ENCODE measurements around the gene MYRIP.
"Not testable (repeated sequence)": the region's sequence is repeated elsewhere in the genome, so short reads cannot be mapped to it uniquely, and the experiment has no call there.

The MYRIP gene

DNA sequence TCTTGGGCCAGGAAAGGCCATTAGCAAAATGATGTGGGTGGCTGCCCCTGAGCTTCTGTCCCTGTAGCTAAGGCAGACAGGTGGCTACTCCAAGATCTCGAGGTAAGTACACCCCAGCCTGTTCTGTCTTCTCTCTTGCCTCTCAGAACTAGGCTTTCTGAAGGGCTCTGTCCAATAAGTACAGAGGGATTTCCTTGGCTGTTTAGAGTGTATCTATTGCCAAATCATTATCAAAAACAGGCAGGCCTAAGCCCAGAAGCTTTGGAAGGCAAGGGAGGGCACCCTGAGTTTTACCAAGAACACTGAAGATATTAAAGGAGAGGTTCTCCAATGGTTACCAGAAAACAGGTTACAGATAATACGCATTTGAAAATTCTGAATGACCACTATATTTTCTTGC lies 156.6 kb downstream of the MYRIP start:
- no peak for DNase-seq (ENCODE audit: low read depth, low spot score)

DNA sequence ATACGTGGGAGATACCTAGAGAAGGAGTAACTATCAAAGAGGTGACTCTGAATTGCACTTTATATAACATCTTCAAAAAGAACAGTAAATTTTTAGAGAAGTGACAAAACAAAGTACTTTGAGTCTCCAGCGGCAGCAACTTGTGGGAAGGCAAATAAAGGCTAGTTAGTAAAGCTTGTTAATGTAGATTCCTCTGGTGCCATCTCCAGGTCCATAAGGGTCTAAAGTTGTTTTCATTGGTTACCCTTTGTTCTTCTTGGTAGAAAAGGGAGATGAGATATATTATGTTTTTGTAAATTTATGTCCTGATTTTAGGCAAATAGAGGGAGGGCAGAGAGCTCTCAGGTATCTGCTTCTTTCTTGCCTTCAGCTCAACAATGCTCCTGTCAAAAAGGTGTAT lies 161.6 kb downstream of the MYRIP start:
- DNase-seq (ENCODE audit: low read depth, low spot score), result no peak

DNA sequence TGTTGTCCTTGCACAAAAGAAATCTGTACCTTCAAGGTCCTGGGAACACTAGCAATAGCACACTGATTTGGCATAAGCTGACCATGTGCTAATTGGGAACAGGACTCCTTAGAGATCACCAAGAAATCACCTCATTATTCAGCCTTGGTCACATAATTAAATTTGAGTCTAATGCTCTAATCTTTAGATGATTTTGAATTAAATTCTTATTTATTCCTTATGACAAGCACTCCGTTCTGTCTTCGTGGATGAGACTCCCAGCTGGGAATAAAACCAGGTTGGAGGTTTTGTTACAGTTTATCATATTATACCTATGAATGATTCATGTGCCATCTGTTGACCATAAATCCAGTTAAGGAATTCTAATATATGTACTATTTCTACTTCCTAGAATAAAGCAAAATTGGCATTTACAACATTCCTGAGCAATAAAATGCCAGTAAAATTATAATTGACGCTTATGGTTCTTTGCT lies 162.2 kb downstream of the MYRIP start:
- no peak for DNase-seq (ENCODE audit: low read depth, low spot score)

DNA sequence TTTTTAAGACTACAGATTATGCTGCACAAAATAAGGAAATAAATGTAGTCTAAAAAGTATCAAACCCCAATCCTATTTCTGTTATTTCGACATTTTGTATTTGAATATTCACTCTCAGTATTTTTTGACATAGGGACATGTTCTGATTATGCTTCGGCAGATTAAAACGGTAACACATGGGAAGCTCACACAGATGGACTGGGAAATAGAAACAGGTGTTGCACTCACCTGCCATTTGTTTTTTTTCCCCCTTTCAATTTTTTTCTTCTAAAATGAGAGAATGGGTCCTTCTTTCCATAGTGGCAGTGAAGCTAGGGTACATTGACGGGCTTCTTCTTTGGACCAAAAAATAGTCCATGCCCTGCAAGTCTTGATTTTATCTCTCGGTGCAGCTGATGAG lies 163.1 kb downstream of the MYRIP start:
- no peak for DNase-seq (ENCODE audit: low read depth, low spot score)

DNA sequence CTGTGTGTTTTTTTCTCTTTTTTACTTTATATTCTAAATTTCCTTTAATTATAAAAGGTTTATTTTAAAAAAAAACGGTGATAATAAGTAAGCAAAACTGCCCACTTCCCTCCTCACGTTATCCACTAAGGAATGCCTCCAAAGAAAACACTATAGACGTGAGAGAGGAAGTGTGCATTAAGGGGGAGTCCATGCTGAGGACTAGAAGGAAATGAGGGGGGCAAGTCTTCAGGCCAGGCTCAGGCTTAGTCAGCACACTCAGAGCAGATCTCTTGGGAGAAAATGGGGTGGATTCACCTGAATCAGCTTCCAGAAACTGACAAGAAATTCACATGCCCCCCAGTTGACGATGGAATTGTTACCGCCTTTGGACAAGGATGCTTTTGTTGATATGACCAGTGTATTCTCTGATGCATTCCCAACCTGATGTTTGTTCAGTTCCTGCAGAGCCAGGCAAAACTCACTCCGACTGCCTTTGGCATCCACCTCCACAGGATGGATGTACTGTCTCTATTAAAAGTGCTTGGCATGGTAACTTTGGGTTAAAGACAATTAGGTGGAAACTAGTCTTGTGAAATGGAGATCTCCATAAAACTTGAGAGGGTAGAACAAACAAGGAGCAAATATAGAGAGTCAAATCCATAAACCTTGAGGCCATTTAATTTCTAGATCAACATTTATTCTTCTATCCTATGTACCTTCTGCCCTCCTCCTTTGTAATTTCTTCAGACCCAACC lies 167.8 kb downstream of the MYRIP start:
- no peak for DNase-seq (ENCODE audit: low read depth, low spot score)

DNA sequence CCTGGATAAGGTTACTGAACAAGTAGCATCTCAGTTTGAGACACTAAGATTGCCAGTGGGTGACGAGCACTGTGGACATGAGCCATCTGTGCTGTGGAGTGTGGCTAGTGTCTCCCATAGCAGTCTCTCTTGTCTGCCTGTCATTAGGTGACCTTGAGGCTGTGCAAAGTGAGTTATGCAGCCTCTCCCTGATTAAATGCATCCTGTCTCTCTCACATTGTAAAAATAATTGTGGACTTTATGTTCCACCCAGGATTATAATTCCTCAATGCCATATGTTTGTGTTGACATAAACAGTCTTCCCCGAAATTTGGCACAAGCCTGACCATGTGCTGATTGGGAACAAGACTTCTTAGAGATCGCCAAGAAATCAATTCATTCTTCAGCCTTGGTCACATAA lies 168.9 kb downstream of the MYRIP start:
- no peak for DNase-seq (ENCODE audit: low read depth, low spot score)

DNA sequence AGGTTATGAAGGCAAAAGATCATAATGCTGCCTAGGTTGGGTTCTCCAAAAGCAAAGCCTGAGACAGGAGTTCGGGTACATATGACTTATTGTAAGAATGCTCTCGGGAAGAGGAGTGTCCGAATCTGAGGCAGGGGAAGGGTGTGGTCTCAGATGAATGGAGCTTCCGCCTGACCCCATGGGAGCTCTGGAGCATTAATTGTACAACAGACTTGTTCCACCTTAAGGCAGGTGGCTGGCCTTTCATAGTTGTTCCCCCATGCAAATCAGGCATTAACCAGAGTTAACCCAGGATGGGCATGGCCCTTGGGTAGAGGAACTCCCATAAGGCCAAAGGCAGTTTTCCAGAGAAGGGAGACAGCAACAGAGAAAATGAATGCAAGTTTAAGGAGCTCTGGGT lies 170.6 kb downstream of the MYRIP start:
- DNase-seq (ENCODE audit: low read depth, low spot score), result no peak

DNA sequence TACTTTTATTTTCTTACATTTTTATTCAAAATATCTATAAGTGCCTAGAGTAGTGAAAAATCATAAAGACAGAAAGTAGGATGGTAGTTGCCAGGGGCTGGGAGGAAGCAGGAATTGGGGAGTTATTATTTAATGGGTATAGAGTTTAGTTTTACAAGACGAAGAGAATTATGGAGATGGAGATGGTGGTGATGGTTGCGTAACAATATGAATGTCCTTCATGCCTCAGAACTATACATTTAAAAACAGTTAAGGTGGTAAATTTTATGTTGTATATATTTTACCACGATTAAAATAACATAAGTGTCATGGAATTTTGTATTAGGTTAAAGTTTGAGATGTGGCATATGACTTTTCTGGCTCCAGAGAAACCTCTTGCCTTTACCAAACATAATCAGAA lies 171.4 kb downstream of the MYRIP start:
- DNase-seq (ENCODE audit: low read depth, low spot score), result no peak

DNA sequence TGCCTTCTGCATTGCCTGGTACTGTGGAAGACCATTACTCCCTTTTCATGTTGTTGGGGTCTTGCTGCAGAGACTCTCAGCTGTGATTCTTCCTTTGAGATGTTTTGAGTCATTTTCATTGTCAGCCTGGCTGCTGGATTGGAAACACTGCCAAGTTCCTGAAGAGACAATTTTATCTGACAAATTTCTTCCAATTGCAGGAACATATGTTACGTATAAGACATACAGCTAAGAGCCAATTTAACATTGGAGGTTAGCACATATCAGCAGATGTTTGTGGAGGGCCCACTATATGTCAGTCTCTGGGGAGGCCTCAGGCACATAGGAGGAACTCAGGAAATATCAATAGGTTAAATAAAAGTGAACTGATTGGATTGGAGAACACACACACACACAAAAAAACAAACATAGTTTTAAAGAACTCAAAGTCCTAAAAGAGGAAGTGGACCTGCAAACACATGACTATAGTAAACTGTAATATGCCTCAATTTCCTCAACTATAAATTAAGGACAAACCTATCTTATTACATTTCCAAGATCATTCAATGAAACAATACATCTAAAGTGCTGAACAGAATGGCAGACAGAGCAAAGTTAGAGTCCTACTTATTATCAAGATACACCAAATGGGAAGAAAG lies 172.3 kb downstream of the MYRIP start:
- no peak for DNase-seq (ENCODE audit: low read depth, low spot score)

DNA sequence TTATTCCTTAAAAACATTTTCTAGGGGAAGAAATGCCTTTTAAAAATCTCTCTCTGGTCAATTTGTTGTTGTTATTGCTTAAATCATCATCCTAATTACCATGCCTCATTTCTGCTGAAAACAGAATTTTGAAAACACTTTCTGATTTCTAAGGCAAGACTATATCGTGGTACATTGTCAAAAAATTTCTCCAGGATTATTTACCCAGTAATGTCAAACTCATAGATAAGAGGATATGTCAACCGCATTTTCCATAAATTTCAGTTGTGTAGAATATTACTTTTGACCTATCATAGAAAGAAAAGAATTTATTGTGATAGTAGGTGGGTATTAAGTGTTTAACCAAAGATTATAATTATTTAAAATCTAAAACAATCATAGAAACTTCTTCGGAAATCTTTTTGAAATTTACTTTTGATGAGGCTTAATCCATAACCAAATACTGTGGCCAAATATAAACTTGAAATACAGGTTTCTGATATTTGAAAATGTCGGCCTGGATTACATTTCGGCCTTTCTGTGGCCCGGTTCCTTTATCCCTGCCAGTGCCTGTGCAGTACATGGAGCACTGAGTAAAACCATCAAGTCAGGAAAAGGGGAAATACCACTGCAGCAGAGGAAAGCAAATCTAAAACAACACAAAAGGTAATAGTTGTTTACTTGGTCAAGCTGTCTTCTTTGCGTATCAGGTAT lies 173.4 kb downstream of the MYRIP start:
- DNase-seq (ENCODE audit: low read depth, low spot score), result no peak

DNA sequence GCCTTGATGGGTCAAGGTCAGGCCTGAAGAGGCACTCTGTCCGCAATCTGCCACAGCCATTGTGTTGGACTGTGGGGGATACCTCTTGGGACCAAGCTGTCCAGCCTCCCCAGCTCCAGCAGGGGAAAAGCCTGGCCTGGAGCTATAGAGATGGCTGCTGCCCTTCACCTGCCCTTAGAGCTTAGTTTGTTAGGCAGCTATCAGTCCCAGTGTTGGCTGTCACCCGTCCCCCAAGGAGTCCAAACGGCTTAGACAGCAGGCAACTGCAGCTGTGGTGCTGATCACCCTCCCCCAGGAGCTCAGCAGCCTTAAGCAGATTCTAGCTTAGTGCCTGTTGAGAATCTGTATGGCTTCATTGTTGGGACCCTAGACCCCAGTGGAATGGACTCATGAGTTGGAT lies 180.3 kb downstream of the MYRIP start:
- DNase-seq (ENCODE audit: low read depth, low spot score), result no peak

DNA sequence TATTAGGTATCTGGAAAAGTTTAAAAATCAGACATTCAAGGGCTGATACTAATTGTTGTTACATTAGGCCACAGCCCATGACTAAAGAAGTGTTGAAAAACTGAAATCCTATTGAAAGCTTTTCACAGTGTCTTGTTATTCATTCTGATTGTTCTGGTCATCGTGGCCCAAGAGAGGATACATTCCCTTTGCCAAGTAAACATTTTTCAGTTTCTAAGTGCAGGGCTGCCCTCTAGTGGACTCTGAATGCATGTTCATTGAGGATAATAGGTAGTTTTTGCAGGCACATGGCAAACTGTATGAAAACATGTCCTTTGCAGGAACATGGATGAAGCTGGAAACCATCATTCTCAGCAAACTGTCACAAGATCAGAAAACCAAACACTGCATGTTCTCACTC lies 181.1 kb downstream of the MYRIP start:
- DNase-seq (ENCODE audit: low read depth, low spot score), result no peak

DNA sequence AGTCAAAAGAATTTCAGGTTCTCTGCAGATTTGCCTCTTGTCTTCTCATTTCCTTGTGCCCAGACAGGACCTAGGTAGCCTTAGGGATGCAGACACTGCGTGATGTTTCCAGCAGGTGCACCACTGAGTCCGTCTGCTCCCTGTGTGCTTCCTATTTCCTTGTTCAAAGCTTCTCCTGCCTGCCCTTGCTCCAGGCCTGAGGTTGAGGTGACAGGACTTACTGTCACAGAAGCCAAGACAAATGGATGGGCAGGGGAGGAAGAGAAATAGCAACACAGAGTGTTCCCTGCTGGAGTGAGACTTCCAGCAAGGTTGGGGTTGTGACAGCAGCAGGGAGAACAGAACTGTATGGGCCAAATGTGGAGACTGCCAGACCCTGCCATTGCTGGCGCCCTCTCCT lies 199.4 kb downstream of the MYRIP start:
- no peak for DNase-seq (ENCODE audit: low read depth, low spot score)

DNA sequence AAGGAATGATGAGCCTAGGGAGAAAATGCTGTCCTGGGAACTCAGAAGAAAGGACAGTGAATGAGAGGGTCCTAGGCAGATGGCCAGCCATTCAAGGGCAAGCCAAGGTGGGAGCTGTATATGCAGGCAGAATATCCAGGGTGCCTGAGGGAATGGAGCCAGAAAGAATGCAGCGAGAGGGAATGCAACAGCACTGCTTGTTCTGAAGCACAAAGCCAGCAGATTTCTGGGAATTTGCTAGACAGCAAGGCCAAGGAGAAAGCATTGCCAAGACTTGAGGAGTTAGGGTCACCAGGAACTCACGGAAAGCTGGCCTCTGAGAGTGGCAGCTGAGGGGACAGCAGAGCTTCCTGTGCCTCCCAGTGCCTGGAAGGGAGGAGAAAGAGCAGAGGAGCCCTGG lies 200.6 kb downstream of the MYRIP start:
- DNase-seq (ENCODE audit: low read depth, low spot score), result no peak

DNA sequence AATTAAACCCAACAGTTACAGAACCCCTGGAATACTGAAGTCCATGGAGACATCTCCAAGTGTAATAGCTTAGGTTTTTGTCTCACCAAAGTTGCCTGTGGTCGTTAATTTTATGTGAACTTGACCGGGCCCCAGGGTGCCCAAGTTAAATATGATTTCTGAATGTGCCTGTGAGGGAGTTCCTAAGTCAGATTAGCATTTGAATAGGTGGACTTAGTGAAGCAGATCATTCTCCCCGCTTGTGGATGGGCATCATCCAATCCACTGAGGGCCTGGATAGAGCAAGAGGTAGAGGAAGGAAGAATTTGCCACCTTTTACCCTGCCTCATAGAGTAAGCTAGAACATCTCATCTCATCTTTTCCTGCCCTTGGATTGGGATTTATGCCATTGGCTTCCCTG lies 203.0 kb downstream of the MYRIP start:
- no peak for DNase-seq (ENCODE audit: low read depth, low spot score)

DNA sequence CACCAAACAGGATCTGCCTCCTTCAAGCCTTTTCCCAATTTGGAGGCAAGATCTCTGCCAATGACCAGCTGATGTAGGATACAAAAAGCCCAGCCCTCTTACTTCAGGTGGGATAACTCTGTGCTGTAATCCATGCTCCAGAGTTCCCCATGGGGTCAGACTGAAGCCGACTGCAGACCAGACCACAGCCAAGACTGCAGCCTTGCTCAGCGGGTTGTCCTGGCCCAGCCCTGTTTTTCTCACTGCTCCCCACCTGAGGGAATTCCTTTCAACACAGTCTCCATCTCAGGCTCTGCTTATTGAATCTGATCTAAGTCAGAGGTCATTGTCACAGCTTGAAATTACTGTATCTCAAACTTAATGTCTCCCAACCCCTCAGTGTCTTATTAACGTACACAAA lies 207.0 kb downstream of the MYRIP start:
- DNase-seq (ENCODE audit: low read depth, low spot score), result no peak

DNA sequence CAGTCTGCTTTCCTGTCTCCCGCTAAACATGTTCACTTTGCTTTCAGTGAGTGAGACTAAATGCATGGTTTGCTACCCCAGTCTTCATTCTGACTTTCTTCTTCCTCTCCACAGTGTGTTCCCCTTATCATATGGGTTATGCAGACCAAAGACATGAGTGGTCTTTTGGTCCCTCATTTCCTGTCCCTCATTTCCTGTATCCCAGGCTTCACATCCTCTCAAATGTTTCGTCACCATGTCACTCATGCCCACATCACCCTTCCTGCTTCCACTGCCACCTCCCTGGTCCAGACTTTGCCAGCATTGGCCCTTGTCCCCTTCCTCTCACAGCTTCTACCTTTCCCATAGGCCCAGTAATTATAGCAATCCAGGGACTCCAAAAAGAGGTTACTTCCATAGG lies 209.0 kb downstream of the MYRIP start:
- no peak for DNase-seq (ENCODE audit: low read depth, low spot score)

DNA sequence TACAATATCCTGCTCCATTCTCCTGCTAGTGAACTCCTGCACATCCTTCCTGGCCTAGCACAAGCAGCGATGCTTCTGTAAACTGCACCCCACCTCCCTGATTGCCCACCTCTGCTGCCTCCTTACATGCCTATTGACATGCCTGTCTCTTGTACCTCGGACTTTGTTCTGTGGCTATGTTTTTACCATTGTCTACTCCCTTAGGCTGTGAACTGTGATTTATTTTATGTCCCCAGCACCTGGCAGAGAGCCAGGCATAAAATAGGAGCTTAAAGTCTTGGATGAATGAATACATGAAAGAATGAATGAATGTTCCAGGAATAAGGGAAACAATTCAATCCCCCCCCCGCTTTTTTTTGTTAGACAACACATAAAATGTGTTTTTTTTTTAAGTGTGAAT lies 210.0 kb downstream of the MYRIP start:
- no peak for DNase-seq (ENCODE audit: low read depth, low spot score)

DNA sequence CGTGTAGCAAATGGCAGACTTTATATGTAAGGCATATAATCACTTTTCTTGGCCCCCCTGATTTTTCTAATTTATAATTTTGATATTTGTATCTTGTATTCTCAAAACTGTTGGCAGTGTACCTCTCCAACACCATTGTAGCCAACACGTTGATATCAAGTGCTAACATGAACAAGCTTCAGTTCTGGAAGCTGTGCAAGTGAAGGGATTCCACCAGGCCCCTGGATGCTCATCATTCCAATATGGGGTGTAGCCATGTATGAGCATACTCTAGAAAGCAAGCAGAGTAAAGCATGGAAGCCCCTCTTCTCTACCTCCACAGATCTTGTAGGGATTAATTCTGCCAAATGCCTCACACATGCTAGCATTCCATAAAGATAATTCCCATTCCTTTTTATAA lies 211.3 kb downstream of the MYRIP start:
- no peak for DNase-seq (ENCODE audit: low read depth, low spot score)

DNA sequence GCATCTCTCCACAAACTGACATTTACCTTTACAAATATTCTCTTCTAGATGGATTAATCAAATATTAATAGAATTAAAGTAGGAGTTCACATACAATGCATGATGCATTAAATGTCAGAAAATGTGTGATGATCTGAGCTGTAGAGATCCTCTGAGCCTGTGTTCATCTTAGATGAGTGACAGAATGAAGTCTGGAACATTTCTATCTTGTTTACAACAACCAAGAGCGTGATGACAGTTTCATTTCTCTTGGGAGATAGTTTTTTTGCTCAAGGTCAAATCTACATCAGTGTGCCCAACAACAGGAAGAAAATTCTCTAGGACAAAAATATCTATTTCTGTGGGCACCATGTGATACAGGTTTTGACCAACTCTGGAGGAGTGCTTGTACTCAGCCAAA lies 211.9 kb downstream of the MYRIP start:
- DNase-seq (ENCODE audit: low read depth, low spot score), result no peak

DNA sequence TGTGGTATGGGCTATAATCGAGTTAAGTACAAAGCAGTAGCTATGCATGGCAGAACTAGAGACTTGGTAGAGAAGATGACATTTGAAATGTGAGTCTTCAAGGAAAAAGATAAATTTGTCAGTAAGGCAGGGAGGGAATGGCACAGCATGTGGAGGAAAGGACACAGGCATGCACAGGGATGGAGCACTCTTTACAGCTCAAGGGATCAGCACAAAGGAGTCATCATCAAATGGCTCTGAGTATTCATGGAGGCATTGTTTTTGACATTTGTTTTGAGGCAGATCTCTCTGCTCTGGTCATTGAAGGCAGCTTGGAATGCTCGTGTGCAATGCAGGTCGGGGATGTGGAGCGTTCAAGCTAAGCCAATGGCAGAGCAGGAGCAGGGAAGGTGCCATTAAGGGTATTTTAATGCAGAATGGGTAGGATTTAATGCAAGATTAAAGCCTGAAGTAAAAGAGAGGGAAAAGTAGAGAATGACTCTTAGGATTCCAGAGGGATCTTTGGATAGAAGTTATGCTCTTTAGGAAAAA lies 213.0 kb downstream of the MYRIP start:
- no peak for DNase-seq (ENCODE audit: low read depth, low spot score)

DNA sequence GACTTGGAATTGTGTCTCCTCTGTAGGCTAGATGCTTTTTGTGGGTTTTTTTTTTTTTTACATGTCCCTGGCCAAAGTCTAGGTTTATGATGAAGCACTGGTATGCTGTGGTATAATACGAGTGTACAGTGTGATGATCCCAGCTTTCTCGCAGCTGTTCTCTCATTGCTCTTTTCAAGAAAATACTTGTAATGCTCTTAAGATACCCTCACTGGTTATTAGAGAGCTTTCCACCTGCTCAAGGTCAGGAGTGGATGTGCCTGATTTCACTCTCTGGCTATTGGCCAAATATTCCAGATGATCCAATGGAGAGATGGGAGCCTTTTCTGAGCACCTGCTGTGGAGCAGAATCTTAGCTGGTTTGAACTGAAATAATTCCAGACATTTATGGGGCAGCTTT lies 215.1 kb downstream of the MYRIP start:
- DNase-seq (ENCODE audit: low read depth, low spot score), result no peak

DNA sequence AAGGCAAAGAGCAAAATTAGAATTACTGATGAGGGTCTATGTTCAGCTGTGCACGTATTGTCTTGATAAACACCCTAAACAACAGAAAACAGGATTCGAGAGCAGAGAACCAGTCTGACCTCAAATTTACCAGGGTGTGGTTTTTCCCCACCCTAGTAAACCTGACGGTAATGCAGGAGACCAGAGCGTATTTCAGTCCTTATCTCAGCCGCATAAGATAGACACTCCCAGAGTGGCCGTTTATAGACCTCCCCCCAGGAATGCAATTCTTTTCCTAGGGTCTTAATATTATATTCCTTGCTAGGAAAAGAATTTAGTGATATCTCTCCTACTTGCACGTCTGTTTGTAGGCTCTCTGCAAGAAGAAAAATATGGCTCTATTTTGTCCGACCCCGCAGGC lies 216.5 kb downstream of the MYRIP start:
- DNase-seq (ENCODE audit: low read depth, low spot score), result not testable (repeated sequence)
